ENCODE measurements around the gene DSC1. TPM values are rescaled to one million over a fixed set of nuclear protein-coding genes. Genes with fewer than 3 reads are reported as not detected.

Gene DSC1
- total and polyA plus RNA-seq, 2 of the 4 experiments (the other 2 are of a cell fraction), result not detected

- Histone ChIP-seq H2BK15ac (ENCODE audit: low read depth, low read length) (no peak overlapping the region), H4K5ac (ENCODE audit: low read depth, low read length) (no peak overlapping the region), H3K9me3 (ENCODE audit: control insufficient read depth, insufficient read depth, low read length) (peaks cover 4% of the 10 kb centered on the region; the same call in 1 of the 2 replicates), H3K36me3 (ENCODE audit: control insufficient read depth, insufficient read depth, low read length) (no peaks in the 10 kb centered on the region), H3K4ac (ENCODE audit: low read depth, low read length) (no peak overlapping the region), H3K23ac (ENCODE audit: low read depth, low read length) (no peak overlapping the region), H3K4me2 (ENCODE audit: low read depth, low read length) (peak overlapping the region; percentile 22; the same call in 1 of the 2 replicates), H3K27me3 (ENCODE audit: control insufficient read depth, insufficient read depth, low read length) (no peaks in the 10 kb centered on the region), H3K9ac (ENCODE audit: low read depth, low read length) (no peak overlapping the region), H2BK120ac (ENCODE audit: low read depth, low read length) (no peak overlapping the region), H3K18ac (ENCODE audit: low read depth, low read length) (no peak overlapping the region), H2BK5ac (ENCODE audit: low read depth, low read length, poor library complexity, severe bottlenecking) (no peak overlapping the region), H3K9me1 (ENCODE audit: insufficient read depth, low read length) (no peaks in the 10 kb centered on the region), H2AFZ (replicated peaks; ENCODE audit: low read length, poor library complexity) (peak overlapping the region; percentile 75), H3K79me1 (ENCODE audit: low read depth in 1 of 2, low read length in 2 of 2) (no peaks in the 10 kb centered on the region), H3K14ac (replicated peaks; ENCODE audit: low read depth, low read length) (no peak overlapping the region), H4K91ac (ENCODE audit: insufficient read depth, low read depth, low read length) (no peak overlapping the region), H3K4me3 (ENCODE audit: insufficient read depth, low read depth, low read length) (no peak overlapping the region), H2AK9ac (replicated peaks; ENCODE audit: low read depth, low read length, poor library complexity) (no peak overlapping the region), H3K56ac (ENCODE audit: extremely low read depth, insufficient read depth, low read length) (no peak overlapping the region), H3K4me1 (ENCODE audit: control insufficient read depth, insufficient read depth, low read length) (no peaks in the 10 kb centered on the region), H3K27ac (ENCODE audit: insufficient read depth, low read length) (no peak overlapping the region), H2BK20ac (ENCODE audit: low read depth, low read length) (no peak overlapping the region), H4K8ac (ENCODE audit: low read depth in 2 of 2, low read length in 2 of 2) (no peak overlapping the region; a peak in 1 of 4 replicates), H2AK5ac (ENCODE audit: low read depth, low read length) (no peak overlapping the region), H4K20me1 (ENCODE audit: insufficient read depth, low read length) (no peaks in the 10 kb centered on the region)
- 0% methylated on average over 1 of the region's 11 CpGs; no CpG with 5 or more reads in 1 of the 2 experiments for WGBS, 2 experiments (ENCODE audit: extremely low coverage in 2 of 2, insufficient read length in 1 of 2)
- TF ChIP-seq CEBPB (IDR thresholded peaks at IDR 0.05; ENCODE audit: low read depth, low read length) (no peak), CTCF (conservative IDR thresholded peaks at IDR 0.05; ENCODE audit: low read depth, low read length) (no peak), NFE2L2 (IDR thresholded peaks at IDR 0.05; ENCODE audit: low read depth, low read length) (no peak), RAD21 (IDR thresholded peaks at IDR 0.05; ENCODE audit: low read length) (no peak), MAZ (IDR thresholded peaks at IDR 0.05; ENCODE audit: borderline replicate concordance, low read depth, low read length) (no peak), CHD1 (IDR thresholded peaks at IDR 0.05; ENCODE audit: low read depth, low read length) (no peak), ELK1 (IDR thresholded peaks at IDR 0.05; ENCODE audit: borderline replicate concordance, low read depth, low read length) (no peak), SMC3 (IDR thresholded peaks at IDR 0.05; ENCODE audit: low read depth, low read length) (no peak), USF2 (IDR thresholded peaks at IDR 0.05; ENCODE audit: low read depth, low read length) (no peak), MXI1 (IDR thresholded peaks at IDR 0.05; ENCODE audit: borderline replicate concordance, low read depth, low read length) (no peak), MAFK (IDR thresholded peaks at IDR 0.05; ENCODE audit: low read depth, low read length) (no peak), BHLHE40 (IDR thresholded peaks at IDR 0.05; ENCODE audit: low read depth, low read length) (no peak), POLR2A (IDR thresholded peaks at IDR 0.05; ENCODE audit: low read depth, low read length) (no peak), RFX5 (IDR thresholded peaks at IDR 0.05; ENCODE audit: low read depth, low read length) (no peak), FOS (IDR thresholded peaks at IDR 0.05; ENCODE audit: low read depth, low read length) (no peak), RCOR1 (IDR thresholded peaks at IDR 0.05; ENCODE audit: insufficient replicate concordance, low read length) (no peak)
- dilution Hi-C loops (cut with HindIII; ENCODE audit: low sequenced_read_pairs, unreplicated experiment), result no loop called here
- ChIA-PET POLR2A (ENCODE audit: unreplicated experiment) (interaction anchor here (0.5 to 0.6 kb wide), 2 partner anchors 10 to 1296 kb away, joined by 3 to 4 read pairs; no protein-coding TSS in a partner anchor), CTCF (no interaction called here)
- ATAC-seq (ENCODE audit: low read depth), result peak; percentile 65
- BruUV-seq (replicated peaks), result no TSS peak
- in situ Hi-C loops (cut with MboI; ENCODE audit: low sequenced_read_pairs), result no loop called here
- intact Hi-C loops (cut with micrococcal nuclease), result no loop called here
- peak; percentile 23 for DNase-seq
These were observed 44.2 kb upstream of the DSC1 start for GRCh38 chr18:31206787-31207381.
